ENCODE results near the gene INPP5K.

Gene INPP5K

GRCh38 chr17:1474402-1475189, 41.8 kb downstream of the INPP5K start:
- peak overlapping the region; percentile 14; the same call in 1 of the 2 replicates for H3K4me2 ChIP-seq (ENCODE audit: low read length)

DNA sequence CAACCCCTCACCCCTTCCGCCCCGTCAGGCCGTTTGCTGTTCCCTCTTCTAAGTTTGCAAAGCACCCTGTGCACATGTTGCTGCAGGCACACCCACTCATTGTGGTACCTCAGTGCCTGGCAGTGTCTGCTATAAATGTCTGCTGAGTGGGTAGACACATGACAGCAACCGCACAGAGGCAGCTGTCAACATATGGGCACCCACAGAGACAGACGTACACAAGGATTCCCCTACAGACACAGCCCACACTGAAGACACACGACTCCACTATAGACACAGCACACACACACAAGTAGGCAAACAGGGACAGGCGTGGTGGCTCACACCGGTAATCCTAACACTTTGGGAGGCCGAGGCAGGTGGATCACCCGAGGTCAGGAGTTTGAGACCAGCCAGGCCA, 42.6 kb downstream of the INPP5K start:
- Histone ChIP-seq H3K79me2 (ENCODE audit: control insufficient read depth, low read length) (no peaks in the 10 kb centered on the region), H3F3A (ENCODE audit: control insufficient read depth, insufficient read depth) (no peaks in the 10 kb centered on the region; the same call in 1 of the 2 replicates), H3K27ac (ENCODE audit: low read depth, low read length) (no peak overlapping the region), H3K9me3 (ENCODE audit: control insufficient read depth, insufficient read depth, low read length) (no peaks in the 10 kb centered on the region), H4K20me1 (ENCODE audit: control insufficient read depth, insufficient read depth, low read depth, low read length) (no peaks in the 10 kb centered on the region), H3K4me1 (ENCODE audit: control insufficient read depth, low read length) (peaks cover 9% of the 10 kb centered on the region), H3K4me3 (ENCODE audit: low read length) (no peak overlapping the region), H3K27me3 (ENCODE audit: control insufficient read depth, low read length) (no peaks in the 10 kb centered on the region), H3K4me2 (ENCODE audit: low read length) (no peak overlapping the region), H3K9me2 (replicated peaks; ENCODE audit: control insufficient read depth, low read length) (no peaks in the 10 kb centered on the region), H3K36me3 (ENCODE audit: control insufficient read depth, low read length) (peaks cover 11% of the 10 kb centered on the region; the same call in 1 of the 2 replicates)
- TF ChIP-seq EZH2phosphoT487 (IDR thresholded peaks at IDR 0.05; ENCODE audit: borderline replicate concordance, low read length) (no peak), CTCF (IDR thresholded peaks at IDR 0.05; ENCODE audit: low read depth, low read length, poor library complexity, severe bottlenecking) (no peak)

More at GRCh38 chr17:1474402-1475189, 41.8 kb downstream of the INPP5K start:
- no peak overlapping the region for H3K27ac ChIP-seq (ENCODE audit: low read depth, low read length)
- H3K9me3 ChIP-seq (ENCODE audit: control insufficient read depth, insufficient read depth, low read length), result no peaks in the 10 kb centered on the region
- peaks cover 9% of the 10 kb centered on the region for H3K4me1 ChIP-seq (ENCODE audit: control insufficient read depth, low read length)
- no peak overlapping the region for H3K4me3 ChIP-seq (ENCODE audit: low read length)
- no peaks in the 10 kb centered on the region for H3K79me2 ChIP-seq (ENCODE audit: control insufficient read depth, low read length)
- peaks cover 5% of the 10 kb centered on the region; the same call in 1 of the 2 replicates for H3K36me3 ChIP-seq (ENCODE audit: control insufficient read depth, low read length)
- H4K20me1 ChIP-seq (ENCODE audit: control insufficient read depth, insufficient read depth, low read depth, low read length), result no peaks in the 10 kb centered on the region
- H3F3A ChIP-seq (ENCODE audit: control insufficient read depth, insufficient read depth), result no peaks in the 10 kb centered on the region; the same call in 1 of the 2 replicates
- no peak for TF ChIP-seq EZH2phosphoT487 (IDR thresholded peaks at IDR 0.05; ENCODE audit: borderline replicate concordance, low read length)
- no peak for TF ChIP-seq CTCF (IDR thresholded peaks at IDR 0.05; ENCODE audit: low read depth, low read length, poor library complexity, severe bottlenecking)
- H3K9me2 ChIP-seq (replicated peaks; ENCODE audit: control insufficient read depth, low read length), result no peaks in the 10 kb centered on the region
- no peaks in the 10 kb centered on the region for H3K27me3 ChIP-seq (ENCODE audit: control insufficient read depth, low read length)

DNA sequence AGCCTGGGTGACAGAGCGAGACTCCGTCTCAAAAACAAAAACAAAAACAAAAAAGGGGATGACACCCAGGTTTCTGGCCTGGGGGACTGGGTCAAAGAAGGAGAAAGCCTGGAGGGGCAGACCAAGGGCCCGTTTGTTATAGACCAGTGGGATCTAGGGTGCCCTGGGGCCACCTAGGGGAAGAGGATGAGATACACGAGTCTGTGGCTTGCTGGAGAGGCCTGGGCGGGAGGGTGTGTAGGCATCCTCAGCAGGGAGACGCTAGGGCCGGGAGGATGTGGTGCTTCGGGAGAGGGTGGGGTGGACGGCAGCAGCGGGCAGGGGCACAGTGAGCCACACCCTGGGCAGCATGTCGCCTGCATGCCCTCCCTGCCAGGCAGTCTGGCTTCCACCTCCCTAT, 43.2 kb downstream of the INPP5K start:
- H3K27me3 ChIP-seq (ENCODE audit: control insufficient read depth, low read length), result no peaks in the 10 kb centered on the region
- no peaks in the 10 kb centered on the region; the same call in 1 of the 2 replicates for H3F3A ChIP-seq (ENCODE audit: control insufficient read depth, insufficient read depth)
- H3K9me3 ChIP-seq (ENCODE audit: control insufficient read depth, insufficient read depth, low read length), result no peaks in the 10 kb centered on the region
- no peak overlapping the region for H3K4me3 ChIP-seq (ENCODE audit: low read length)
- no peaks in the 10 kb centered on the region for H3K79me2 ChIP-seq (ENCODE audit: control insufficient read depth, low read length)
- H3K4me2 ChIP-seq (ENCODE audit: low read length), result no peak overlapping the region
- H3K36me3 ChIP-seq (ENCODE audit: control insufficient read depth, low read length), result peaks cover 13% of the 10 kb centered on the region
- TF ChIP-seq EZH2phosphoT487 (IDR thresholded peaks at IDR 0.05; ENCODE audit: borderline replicate concordance, low read length) (no peak), CTCF (IDR thresholded peaks at IDR 0.05; ENCODE audit: low read depth, low read length, poor library complexity, severe bottlenecking) (no peak)
- H4K20me1 ChIP-seq (ENCODE audit: control insufficient read depth, insufficient read depth, low read depth, low read length), result no peaks in the 10 kb centered on the region
- peaks cover 9% of the 10 kb centered on the region for H3K4me1 ChIP-seq (ENCODE audit: control insufficient read depth, low read length)
- no peaks in the 10 kb centered on the region for H3K9me2 ChIP-seq (replicated peaks; ENCODE audit: control insufficient read depth, low read length)
- H3K27ac ChIP-seq (ENCODE audit: low read depth, low read length), result no peak overlapping the region

Measured in DOHH2 (cell line).